ENCODE results near the gene SSBP3.

SSBP3 gene

DNA sequence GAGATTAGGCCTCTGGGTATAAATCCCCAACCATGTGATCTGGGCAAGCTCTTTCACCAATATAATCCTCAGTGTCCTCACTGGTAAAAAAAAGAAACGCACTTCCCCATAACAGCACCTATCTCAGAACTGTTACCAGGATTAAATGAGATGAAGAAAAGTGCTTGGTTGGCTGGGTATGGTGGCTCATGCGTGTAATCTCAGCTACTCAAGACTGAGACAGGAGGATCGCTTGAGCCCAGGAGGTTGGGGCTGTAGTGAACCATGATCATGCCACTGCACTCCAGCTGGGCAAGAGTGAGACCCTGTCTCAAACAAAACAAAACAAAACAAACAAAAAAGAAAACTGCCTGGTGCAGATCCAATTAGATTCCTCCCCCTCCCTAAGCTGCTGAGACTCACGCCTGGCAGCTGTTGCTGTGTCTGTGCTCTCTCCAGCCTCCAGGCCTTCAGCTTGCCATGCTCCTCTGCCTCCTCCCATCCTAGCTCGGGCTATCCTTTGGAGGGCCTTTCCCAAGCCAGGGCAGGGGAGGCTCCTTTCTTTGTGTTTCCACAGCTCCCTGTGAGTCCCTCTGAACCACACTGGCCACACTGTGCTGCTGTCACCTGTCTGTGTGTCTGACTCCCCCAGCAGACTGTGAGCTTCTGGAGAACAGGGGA, 225.4 kb downstream of the SSBP3 start:
- Histone ChIP-seq H4K91ac (ENCODE audit: low read length) (no peak overlapping the region), H3K9ac (ENCODE audit: low read length) (no peak overlapping the region), H2BK12ac (ENCODE audit: low read length in 2 of 2) (no peak overlapping the region), H3K27me3 (ENCODE audit: control insufficient read depth in 1 of 2, insufficient read depth in 1 of 2, low read length in 2 of 2) (no peaks in the 10 kb centered on the region), H4K8ac (ENCODE audit: low read length) (no peak overlapping the region), H3K79me1 (replicated peaks; ENCODE audit: low read length, poor library complexity, severe bottlenecking) (no peaks in the 10 kb centered on the region), H2BK15ac (ENCODE audit: low read depth, poor library complexity, severe bottlenecking) (no peak overlapping the region), H3K18ac (ENCODE audit: low read depth in 1 of 2, low read length in 2 of 2) (no peak overlapping the region), H3K27ac (ENCODE audit: low read length, poor library complexity, severe bottlenecking) (no peak overlapping the region), H2BK120ac (ENCODE audit: low read depth, low read length) (no peak overlapping the region), H3K4me2 (ENCODE audit: low read length, poor library complexity, severe bottlenecking) (no peak overlapping the region), H2AFZ (ENCODE audit: low read depth, low read length) (no peak overlapping the region), H3K4me1 (ENCODE audit: control insufficient read depth, insufficient read depth, low read depth, low read length) (peaks cover 9% of the 10 kb centered on the region), H3K9me3 (ENCODE audit: control insufficient read depth, low read length) (no peaks in the 10 kb centered on the region), H3K36me3 (ENCODE audit: control insufficient read depth in 1 of 2, insufficient read depth in 2 of 2, low read depth in 1 of 2, low read length in 2 of 2) (peaks cover 0 to 13% of the 10 kb centered on the region in 2 experiments), H3K4ac (ENCODE audit: low read depth in 1 of 2, low read length in 2 of 2) (no peak overlapping the region), H2AK5ac (ENCODE audit: low read length, severe bottlenecking) (no peak overlapping the region), H2BK5ac (ENCODE audit: low read depth, low read length, poor library complexity, severe bottlenecking) (no peak overlapping the region), H3K14ac (ENCODE audit: low read length in 2 of 2) (no peak overlapping the region), H3K23ac (ENCODE audit: low read length in 2 of 2) (no peak overlapping the region), H3K4me3 (ENCODE audit: insufficient read depth in 1 of 2, low read depth in 1 of 2, low read length in 2 of 2) (no peak overlapping the region)
- WGBS, result 90% methylated on average over 4 of the region's 5 CpGs
- DNase-seq, result no peak

DNA sequence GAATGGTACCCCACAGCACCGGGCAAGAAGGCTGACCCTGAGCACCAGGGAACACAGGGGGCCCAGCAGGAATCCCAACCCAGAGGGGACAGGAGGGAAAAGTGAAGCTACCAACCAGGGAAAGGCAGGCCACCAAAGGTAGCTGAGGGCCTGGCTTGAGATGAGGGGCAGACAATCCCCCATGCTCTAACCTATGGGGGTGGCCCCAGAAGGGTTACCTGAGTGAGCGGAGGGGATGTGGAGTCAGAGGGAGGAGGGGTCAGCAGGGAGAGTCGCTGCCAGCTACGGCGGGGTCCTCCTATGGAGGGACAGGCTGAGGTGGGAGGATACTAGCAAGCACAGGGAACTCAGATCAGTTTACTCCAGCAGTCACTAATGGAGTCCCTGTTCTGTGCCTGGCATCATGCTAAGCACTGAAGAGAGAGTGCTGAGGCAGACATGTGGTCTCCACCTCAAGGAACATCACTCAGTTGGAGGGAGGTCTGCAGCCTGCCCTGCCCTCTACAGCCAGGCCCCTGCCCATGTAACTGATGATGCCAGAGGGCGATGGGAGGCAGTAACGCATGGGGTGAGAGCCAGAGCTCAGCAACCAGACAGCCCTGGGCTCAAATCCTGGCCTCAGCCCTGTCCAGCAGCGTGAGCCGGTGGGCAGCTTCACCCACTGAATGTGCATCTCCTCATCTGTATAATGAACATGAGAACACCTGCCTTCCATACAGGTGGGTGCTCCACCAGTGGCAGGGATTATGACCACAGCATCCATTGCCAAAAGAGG, 227.7 kb downstream of the SSBP3 start:
- 92% methylated on average over 9 of the region's 9 CpGs for WGBS
- no peak overlapping the region for H3K4ac ChIP-seq (ENCODE audit: low read depth in 1 of 2, low read length in 2 of 2)
- H3K4me2 ChIP-seq (ENCODE audit: low read length, poor library complexity, severe bottlenecking), result no peak overlapping the region

DNA sequence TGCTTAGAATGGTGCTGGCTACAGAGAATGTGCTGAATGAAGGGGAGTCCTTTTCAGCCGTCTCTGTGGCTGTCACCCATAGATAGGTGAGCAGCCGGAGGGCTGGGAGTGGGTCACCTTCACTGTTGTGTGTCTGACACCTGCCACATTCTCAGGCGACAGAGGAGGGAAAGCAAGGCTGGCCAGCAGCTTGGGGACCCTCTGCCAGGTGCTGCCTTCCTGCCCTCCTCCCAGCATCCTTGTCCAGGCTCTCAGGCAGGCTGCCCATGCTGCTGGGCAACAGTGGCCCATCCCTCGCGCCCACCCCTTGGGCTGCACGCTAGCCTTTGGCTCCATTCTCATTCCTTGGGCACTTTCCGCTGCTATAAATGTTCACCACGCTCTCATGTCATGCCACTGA, 228.5 kb downstream of the SSBP3 start:
- no peak overlapping the region for H2BK5ac ChIP-seq (ENCODE audit: low read depth, low read length, poor library complexity, severe bottlenecking)
- H4K91ac ChIP-seq (ENCODE audit: low read length), result no peak overlapping the region
- DNase-seq, result no peak
- peaks cover 9 to 10% of the 10 kb centered on the region in 2 experiments for H3K36me3 ChIP-seq (ENCODE audit: control insufficient read depth in 1 of 2, insufficient read depth in 2 of 2, low read depth in 1 of 2, low read length in 2 of 2)
- H2AFZ ChIP-seq (ENCODE audit: low read depth, low read length), result no peak overlapping the region
- H2BK15ac ChIP-seq (ENCODE audit: low read depth, poor library complexity, severe bottlenecking), result no peak overlapping the region
- no peak overlapping the region for H3K9ac ChIP-seq (ENCODE audit: low read length)
- H2BK12ac ChIP-seq (ENCODE audit: low read length in 2 of 2), result no peak overlapping the region
- H3K23ac ChIP-seq (ENCODE audit: low read length in 2 of 2), result no peak overlapping the region
- peaks cover 9% of the 10 kb centered on the region for H3K4me1 ChIP-seq (ENCODE audit: control insufficient read depth, insufficient read depth, low read depth, low read length)
- H2AK5ac ChIP-seq (ENCODE audit: low read length, severe bottlenecking), result no peak overlapping the region
- H3K27ac ChIP-seq (ENCODE audit: low read length, poor library complexity, severe bottlenecking), result no peak overlapping the region
- H3K4me3 ChIP-seq (ENCODE audit: insufficient read depth in 1 of 2, low read depth in 1 of 2, low read length in 2 of 2), result peak overlapping the region in 1 of 2 experiments; percentile 18
- no peak overlapping the region for H4K8ac ChIP-seq (ENCODE audit: low read length)
- H3K14ac ChIP-seq (ENCODE audit: low read length in 2 of 2), result no peak overlapping the region
- 93% methylated on average over 8 of the region's 8 CpGs for WGBS
- H3K79me1 ChIP-seq (replicated peaks; ENCODE audit: low read length, poor library complexity, severe bottlenecking), result no peaks in the 10 kb centered on the region
- no peak overlapping the region for H2BK120ac ChIP-seq (ENCODE audit: low read depth, low read length)
- H3K27me3 ChIP-seq (ENCODE audit: control insufficient read depth in 1 of 2, insufficient read depth in 1 of 2, low read length in 2 of 2), result no peaks in the 10 kb centered on the region
- no peak overlapping the region for H3K4me2 ChIP-seq (ENCODE audit: low read length, poor library complexity, severe bottlenecking)
- no peak overlapping the region for H3K18ac ChIP-seq (ENCODE audit: low read depth in 1 of 2, low read length in 2 of 2)
- no peak overlapping the region for H3K4ac ChIP-seq (ENCODE audit: low read depth in 1 of 2, low read length in 2 of 2)
- H3K9me3 ChIP-seq (ENCODE audit: control insufficient read depth, low read length), result no peaks in the 10 kb centered on the region

More for the DNA sequence above, 227.7 kb downstream of the SSBP3 start:
- no peak overlapping the region for H3K14ac ChIP-seq (ENCODE audit: low read length in 2 of 2)
- no peak overlapping the region for H2BK5ac ChIP-seq (ENCODE audit: low read depth, low read length, poor library complexity, severe bottlenecking)
- no peak overlapping the region for H3K18ac ChIP-seq (ENCODE audit: low read depth in 1 of 2, low read length in 2 of 2)
- H3K27me3 ChIP-seq (ENCODE audit: control insufficient read depth in 1 of 2, insufficient read depth in 1 of 2, low read length in 2 of 2), result no peaks in the 10 kb centered on the region
- no peak overlapping the region for H3K9ac ChIP-seq (ENCODE audit: low read length)
- no peak overlapping the region for H4K91ac ChIP-seq (ENCODE audit: low read length)
- no peak overlapping the region for H2BK15ac ChIP-seq (ENCODE audit: low read depth, poor library complexity, severe bottlenecking)
- H2BK120ac ChIP-seq (ENCODE audit: low read depth, low read length), result no peak overlapping the region
- H3K9me3 ChIP-seq (ENCODE audit: control insufficient read depth, low read length), result no peaks in the 10 kb centered on the region
- H2AK5ac ChIP-seq (ENCODE audit: low read length, severe bottlenecking), result no peak overlapping the region
- no peak for DNase-seq
- H2AFZ ChIP-seq (ENCODE audit: low read depth, low read length), result no peak overlapping the region
- H2BK12ac ChIP-seq (ENCODE audit: low read length in 2 of 2), result no peak overlapping the region
- no peak overlapping the region for H3K27ac ChIP-seq (ENCODE audit: low read length, poor library complexity, severe bottlenecking)
- no peak overlapping the region for H3K4me3 ChIP-seq (ENCODE audit: insufficient read depth in 1 of 2, low read depth in 1 of 2, low read length in 2 of 2)
- peaks cover 9 to 10% of the 10 kb centered on the region in 2 experiments for H3K36me3 ChIP-seq (ENCODE audit: control insufficient read depth in 1 of 2, insufficient read depth in 2 of 2, low read depth in 1 of 2, low read length in 2 of 2)
- H3K79me1 ChIP-seq (replicated peaks; ENCODE audit: low read length, poor library complexity, severe bottlenecking), result no peaks in the 10 kb centered on the region
- no peak overlapping the region for H4K8ac ChIP-seq (ENCODE audit: low read length)
- no peak overlapping the region for H3K23ac ChIP-seq (ENCODE audit: low read length in 2 of 2)
- peaks cover 9% of the 10 kb centered on the region for H3K4me1 ChIP-seq (ENCODE audit: control insufficient read depth, insufficient read depth, low read depth, low read length)

DNA sequence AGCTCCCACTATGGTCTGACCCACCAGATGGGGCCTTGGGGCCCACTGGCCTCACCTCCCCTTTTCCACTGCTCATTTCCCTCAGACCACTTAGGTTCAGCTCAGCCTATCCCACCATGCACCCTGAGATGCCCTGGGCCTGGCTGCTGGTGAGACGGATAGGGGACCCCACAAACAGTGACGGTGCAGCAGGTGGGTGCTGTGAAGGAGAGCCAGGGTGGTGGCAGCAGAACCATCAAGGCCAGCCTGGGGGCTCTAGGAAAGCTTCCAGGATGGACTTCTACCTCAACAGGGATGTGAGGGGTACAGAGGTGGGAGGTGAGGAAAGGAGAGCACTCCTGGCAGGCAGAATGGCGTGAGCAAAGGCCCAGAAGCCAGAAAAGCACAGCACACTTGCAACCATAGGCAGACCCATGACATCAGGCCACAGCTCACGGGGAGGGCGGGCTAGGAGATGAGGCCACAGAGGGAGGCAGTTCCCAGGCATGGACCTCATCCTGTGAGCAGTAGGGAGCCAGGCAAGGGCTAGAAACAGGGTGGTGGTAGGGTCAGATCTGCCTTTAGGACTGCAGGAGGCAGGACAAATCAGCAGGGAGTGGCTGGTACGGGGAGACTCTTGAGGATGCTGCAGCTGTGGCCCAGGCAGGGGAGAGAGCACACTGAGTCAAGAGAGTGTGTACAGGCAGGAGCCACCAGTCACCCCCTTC, 229.4 kb downstream of the SSBP3 start:
- H4K91ac ChIP-seq (ENCODE audit: low read length), result no peak overlapping the region
- H3K4me1 ChIP-seq (ENCODE audit: control insufficient read depth, insufficient read depth, low read depth, low read length), result peaks cover 9% of the 10 kb centered on the region
- no peak overlapping the region for H3K23ac ChIP-seq (ENCODE audit: low read length in 2 of 2)
- no peak overlapping the region for H2BK5ac ChIP-seq (ENCODE audit: low read depth, low read length, poor library complexity, severe bottlenecking)
- H3K27me3 ChIP-seq (ENCODE audit: control insufficient read depth in 1 of 2, insufficient read depth in 1 of 2, low read length in 2 of 2), result no peaks in the 10 kb centered on the region
- no peak overlapping the region for H3K4me3 ChIP-seq (ENCODE audit: insufficient read depth in 1 of 2, low read depth in 1 of 2, low read length in 2 of 2)
- WGBS, result 82% methylated on average over 6 of the region's 6 CpGs
- H3K14ac ChIP-seq (ENCODE audit: low read length in 2 of 2), result peak overlapping the region in 1 of 2 experiments; percentile 23
- H2BK15ac ChIP-seq (ENCODE audit: low read depth, poor library complexity, severe bottlenecking), result peak overlapping the region; percentile 3
- H3K27ac ChIP-seq (ENCODE audit: low read length, poor library complexity, severe bottlenecking), result no peak overlapping the region
- peaks cover 9 to 10% of the 10 kb centered on the region in 2 experiments for H3K36me3 ChIP-seq (ENCODE audit: control insufficient read depth in 1 of 2, insufficient read depth in 2 of 2, low read depth in 1 of 2, low read length in 2 of 2)
- H2BK12ac ChIP-seq (ENCODE audit: low read length in 2 of 2), result no peak overlapping the region
- no peaks in the 10 kb centered on the region for H3K79me1 ChIP-seq (replicated peaks; ENCODE audit: low read length, poor library complexity, severe bottlenecking)
- H2AFZ ChIP-seq (ENCODE audit: low read depth, low read length), result no peak overlapping the region
- no peak overlapping the region for H3K4me2 ChIP-seq (ENCODE audit: low read length, poor library complexity, severe bottlenecking)
- H2AK5ac ChIP-seq (ENCODE audit: low read length, severe bottlenecking), result no peak overlapping the region
- no peak overlapping the region for H2BK120ac ChIP-seq (ENCODE audit: low read depth, low read length)
- H4K8ac ChIP-seq (ENCODE audit: low read length), result no peak overlapping the region
- no peak overlapping the region for H3K4ac ChIP-seq (ENCODE audit: low read depth in 1 of 2, low read length in 2 of 2)
- no peak overlapping the region for H3K18ac ChIP-seq (ENCODE audit: low read depth in 1 of 2, low read length in 2 of 2)
- DNase-seq, result no peak
- no peak overlapping the region for H3K9ac ChIP-seq (ENCODE audit: low read length)
- no peaks in the 10 kb centered on the region for H3K9me3 ChIP-seq (ENCODE audit: control insufficient read depth, low read length)

Data from mesenchymal stem cell (in vitro differentiated cells and primary cell).